Kidney epithelial cell (primary cell): Measurements from ENCODE around the gene EED. TPM values are rescaled to one million over a fixed set of nuclear protein-coding genes. Genes with fewer than 3 reads are reported as not detected.

Experiments
- DNase-seq: peaks from one replicate; pipeline ENCODE4 v3.0.0-alpha.2; 2010; ENCODE audit warnings: low read depth
- H3K27me3 ChIP-seq: 2 replicates; pipeline ENCODE4 v1.6.0; 2011; ENCODE audit warnings: low read length; ENCODE audit not compliant: control insufficient read depth, insufficient read depth
- H3K36me3 ChIP-seq: 2 replicates; pipeline ENCODE4 v1.5.1; 2011; ENCODE audit warnings: low read length; ENCODE audit not compliant: control insufficient read depth, insufficient read depth
- H3K4me3 ChIP-seq: 2 replicates; pipeline ENCODE4 v1.5.1; 2011; ENCODE audit warnings: low read depth, mild to moderate bottlenecking, control low read depth, low read length
- CTCF ChIP-seq: IDR thresholded peaks from 2 replicates; pipeline ENCODE4 v1.5.1; 2011; ENCODE audit warnings: mild to moderate bottlenecking, moderate library complexity, low read length, control low read depth, inconsistent platforms; ENCODE audit not compliant: insufficient read depth, poor library complexity, severe bottlenecking
- total RNA-seq: library from RNA; depleted of rRNA; stranded (reverse); fragments of >200 nt; gene quantifications from 2 replicates; pipeline ENCODE4 v1.2.3, GENCODE V29; 2015

The EED gene
- total RNA-seq, 1 donor from 2014 or later, result 9.2 TPM

GRCh38 chr11:86243396-86243795 lies 1.2 kb upstream of the EED start:
- DNase-seq, result no peak
- no peaks in the 10 kb centered on the region for H3K27me3 ChIP-seq
- no peak overlapping the region for H3K4me3 ChIP-seq
- no peak for TF ChIP-seq CTCF
- H3K36me3 ChIP-seq, result no peaks in the 10 kb centered on the region

- H3K4me3 ChIP-seq, result peak overlapping the region; percentile 82
- DNase-seq, result peak; percentile 48
These were observed 461 bp upstream of the EED start for GRCh38 chr11:86244063-86244521.

GRCh38 chr11:86245369-86246292 lies 1.1 kb downstream of the EED start:
- Histone ChIP-seq H3K27me3 (no peaks in the 10 kb centered on the region), H3K4me3 (peak overlapping the region; percentile 82)
- DNase-seq, result no peak

More at GRCh38 chr11:86244063-86244521, 461 bp upstream of the EED start:
- no peaks in the 10 kb centered on the region for H3K36me3 ChIP-seq
- TF ChIP-seq CTCF, result no peak
- no peaks in the 10 kb centered on the region for H3K27me3 ChIP-seq

GRCh38 chr11:86246293-86246675 lies 1.7 kb downstream of the EED start:
- no peaks in the 10 kb centered on the region for H3K36me3 ChIP-seq
- no peak for DNase-seq
- H3K27me3 ChIP-seq, result no peaks in the 10 kb centered on the region
- TF ChIP-seq CTCF, result no peak
- H3K4me3 ChIP-seq, result peak overlapping the region; percentile 82

More at GRCh38 chr11:86245369-86246292, 1.1 kb downstream of the EED start:
- H3K36me3 ChIP-seq, result no peaks in the 10 kb centered on the region
- no peak for TF ChIP-seq CTCF

- Histone ChIP-seq H3K27me3 (no peaks in the 10 kb centered on the region), H3K4me3 (no peak overlapping the region), H3K36me3 (no peaks in the 10 kb centered on the region)
- no peak for TF ChIP-seq CTCF
- no peak for DNase-seq
These were observed 3.1 kb downstream of the EED start for GRCh38 chr11:86247608-86248007.

- no peak overlapping the region for H3K4me3 ChIP-seq
- H3K36me3 ChIP-seq, result no peaks in the 10 kb centered on the region
- H3K27me3 ChIP-seq, result no peaks in the 10 kb centered on the region
- TF ChIP-seq CTCF, result no peak
- DNase-seq, result no peak
These were observed 4.1 kb downstream of the EED start for GRCh38 chr11:86248609-86249008.
